T-helper 9 cell (primary cell): ENCODE results near the gene PCDHB15.
"Not testable (repeated sequence)": the region's sequence is repeated elsewhere in the genome, so short reads cannot be mapped to it uniquely, and the experiment has no call there.

Experiments used
- DNase-seq: peaks from one replicate; pipeline ENCODE4 v3.0.0-alpha.2; 2020
- total RNA-seq, 2 donors: gene quantifications; one replicate each; lab custom pipeline; 2026; lab: John Stamatoyannopoulos, UW

Gene PCDHB15
- 0.07 to 0.24 reads per million in 2 donors for total RNA-seq

DNA sequence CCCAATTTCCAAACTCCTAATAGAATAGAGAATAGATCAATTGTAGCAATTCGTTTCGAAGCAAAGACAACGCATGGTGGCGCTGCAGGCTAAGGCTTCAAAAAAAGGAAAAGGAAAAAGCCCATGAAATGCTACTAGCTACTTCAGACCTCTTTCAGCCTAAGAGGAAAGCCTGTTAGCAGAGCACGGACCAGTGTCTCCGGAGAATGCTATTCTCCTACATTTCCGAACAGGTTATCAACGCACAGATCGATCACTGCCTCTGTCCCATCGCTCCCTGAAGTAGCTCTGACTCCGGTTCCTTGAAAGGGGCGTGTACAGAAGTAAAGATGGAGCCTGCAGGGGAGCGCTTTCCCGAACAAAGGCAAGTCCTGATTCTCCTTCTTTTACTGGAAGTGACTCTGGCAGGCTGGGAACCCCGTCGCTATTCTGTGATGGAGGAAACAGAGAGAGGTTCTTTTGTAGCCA, at the start of gene PCDHB15:
PCDHB15 (plus strand) TSS at position 146 of the 468 bp plus-strand sequence; CDS start at position 330, 184 bp downstream.
- no peak for DNase-seq

- DNase-seq = no peak
Measured at GRCh38 chr5:141196363-141196762, 48.8 kb upstream of the PCDHB15 start.

DNA sequence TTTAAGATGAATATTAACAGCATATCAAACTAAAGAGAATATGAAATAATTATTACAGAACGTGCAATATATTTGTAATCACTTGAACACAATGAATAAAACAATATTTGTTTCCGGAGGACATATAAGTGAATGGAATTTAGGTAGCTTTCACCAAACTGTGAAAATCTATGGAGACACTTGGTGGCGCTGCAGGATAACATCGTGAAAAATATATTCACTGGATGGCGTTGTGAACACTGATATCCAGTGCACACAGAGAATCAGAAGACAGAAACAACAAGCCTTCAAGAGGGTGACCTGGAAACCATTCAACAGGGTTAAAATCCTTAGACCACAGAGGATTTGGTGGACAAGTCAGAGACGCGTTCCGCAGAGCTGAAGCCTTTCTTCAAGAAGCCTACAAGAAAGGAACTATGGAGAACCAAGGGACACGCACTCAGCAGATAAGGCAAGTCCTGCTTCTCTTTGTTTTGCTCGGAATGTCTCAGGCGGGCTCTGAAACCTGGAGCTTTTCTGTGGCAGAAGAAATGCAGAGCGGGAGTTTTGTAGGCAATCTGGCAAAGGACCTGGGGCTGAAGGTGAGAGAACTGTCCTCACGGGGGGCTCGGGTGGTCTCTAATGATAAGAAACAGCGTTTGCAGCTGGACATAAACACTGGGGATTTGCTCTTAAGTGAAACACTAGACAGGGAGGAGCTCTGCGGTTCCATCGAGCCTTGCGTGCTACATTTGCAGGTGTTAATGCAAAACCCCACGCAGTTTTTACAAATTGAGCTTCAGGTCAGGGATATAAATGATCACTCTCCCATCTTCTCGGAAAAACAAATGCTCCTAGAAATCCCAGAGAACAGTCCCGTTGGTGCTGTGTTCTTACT, 45.6 kb upstream of the PCDHB15 start, which contains the start of gene PCDHB11:
PCDHB11 (plus strand) TSS at position 269 of the 877 bp plus-strand sequence; CDS start at position 417, 148 bp downstream.
- DNase-seq = no peak

DNA sequence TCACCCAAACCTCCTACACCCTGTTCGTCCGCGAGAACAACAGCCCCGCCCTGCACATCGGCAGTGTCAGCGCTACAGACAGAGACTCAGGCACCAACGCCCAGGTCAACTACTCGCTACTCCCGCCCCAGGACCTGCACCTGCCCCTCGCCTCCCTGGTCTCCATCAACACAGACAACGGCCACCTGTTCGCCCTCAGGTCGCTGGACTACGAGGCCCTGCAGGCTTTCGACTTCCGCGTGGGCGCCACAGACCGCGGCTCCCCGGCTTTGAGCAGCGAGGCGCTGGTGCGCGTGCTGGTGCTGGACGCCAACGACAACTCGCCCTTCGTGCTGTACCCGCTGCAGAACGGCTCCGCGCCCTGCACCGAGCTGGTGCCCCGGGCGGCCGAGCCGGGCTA, 44.1 kb upstream of the PCDHB15 start:
- DNase-seq = not testable (repeated sequence)

GRCh38 chr5:141201646-141202045, 43.5 kb upstream of the PCDHB15 start:
- DNase-seq = not testable (repeated sequence)

DNA sequence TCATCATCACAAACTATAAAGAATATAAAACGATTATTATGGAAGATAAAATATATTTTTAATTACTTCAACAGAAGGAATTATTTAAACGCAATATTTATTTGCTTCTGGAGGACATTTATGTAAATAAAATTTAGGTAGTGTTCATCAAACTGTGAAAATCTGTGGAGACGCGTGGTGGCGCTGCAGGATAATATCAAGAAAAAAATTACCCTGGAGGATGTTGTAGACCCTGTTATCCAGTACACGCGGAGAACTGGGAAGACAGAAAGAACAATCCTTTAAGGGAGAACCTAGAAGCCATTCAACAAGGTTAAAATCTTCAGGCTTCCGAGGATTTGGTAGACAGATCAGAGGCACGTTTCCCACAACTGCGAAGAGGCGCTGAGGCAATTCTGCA, 36.7 kb upstream of the PCDHB15 start, which contains the start of gene PCDHB12:
PCDHB12 (plus strand) TSS at position 242 of the 400 bp plus-strand sequence. CDS start 189 bp downstream, outside the sequence.
- DNase-seq = no peak

DNA sequence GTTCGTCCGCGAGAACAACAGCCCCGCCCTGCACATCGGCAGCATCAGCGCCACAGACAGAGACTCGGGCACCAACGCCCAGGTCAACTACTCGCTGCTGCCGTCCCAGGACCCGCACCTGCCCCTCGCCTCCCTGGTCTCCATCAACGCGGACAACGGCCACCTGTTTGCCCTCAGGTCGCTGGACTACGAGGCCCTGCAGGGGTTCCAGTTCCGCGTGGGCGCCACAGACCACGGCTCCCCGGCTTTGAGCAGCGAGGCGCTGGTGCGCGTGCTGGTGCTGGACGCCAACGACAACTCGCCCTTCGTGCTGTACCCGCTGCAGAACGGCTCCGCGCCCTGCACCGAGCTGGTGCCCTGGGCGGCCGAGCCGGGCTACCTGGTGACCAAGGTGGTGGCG, 34.9 kb upstream of the PCDHB15 start:
- not testable (repeated sequence) for DNase-seq

GRCh38 chr5:141210849-141211248, 34.3 kb upstream of the PCDHB15 start:
- not testable (repeated sequence) for DNase-seq

DNA sequence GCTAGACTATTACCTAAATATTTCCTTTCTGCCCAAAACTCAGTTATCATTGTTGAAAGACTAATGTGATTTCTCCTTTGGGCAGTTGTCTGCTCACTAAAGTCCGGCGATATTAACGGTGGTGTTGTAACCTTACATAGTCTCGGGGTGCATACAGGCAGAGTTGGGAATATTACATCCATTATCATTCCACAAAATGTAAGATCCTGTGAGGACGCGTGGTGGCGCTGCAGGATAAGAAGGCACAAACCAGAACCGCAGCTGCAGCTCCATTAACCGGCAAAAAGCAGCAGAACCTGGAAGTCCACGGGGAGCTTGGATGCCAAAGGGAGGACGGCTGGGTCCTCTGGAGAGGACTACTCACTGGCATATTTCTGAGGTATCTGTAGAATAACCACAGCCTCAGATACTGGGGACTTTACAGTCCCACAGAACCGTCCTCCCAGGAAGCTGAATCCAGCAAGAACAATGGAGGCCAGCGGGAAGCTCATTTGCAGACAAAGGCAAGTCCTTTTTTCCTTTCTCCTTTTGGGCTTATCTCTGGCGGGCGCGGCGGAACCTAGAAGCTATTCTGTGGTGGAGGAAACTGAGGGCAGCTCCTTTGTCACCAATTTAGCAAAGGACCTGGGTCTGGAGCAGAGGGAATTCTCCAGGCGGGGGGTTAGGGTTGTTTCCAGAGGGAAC, 31.4 kb upstream of the PCDHB15 start, which contains the start of gene PCDHB13:
PCDHB13 (plus strand) TSS at position 264 of the 684 bp plus-strand sequence; CDS start at position 469, 205 bp downstream.
- DNase-seq = peak; percentile 17

- not testable (repeated sequence) for DNase-seq
Measured at GRCh38 chr5:141214583-141214982, 30.6 kb upstream of the PCDHB15 start.

DNA sequence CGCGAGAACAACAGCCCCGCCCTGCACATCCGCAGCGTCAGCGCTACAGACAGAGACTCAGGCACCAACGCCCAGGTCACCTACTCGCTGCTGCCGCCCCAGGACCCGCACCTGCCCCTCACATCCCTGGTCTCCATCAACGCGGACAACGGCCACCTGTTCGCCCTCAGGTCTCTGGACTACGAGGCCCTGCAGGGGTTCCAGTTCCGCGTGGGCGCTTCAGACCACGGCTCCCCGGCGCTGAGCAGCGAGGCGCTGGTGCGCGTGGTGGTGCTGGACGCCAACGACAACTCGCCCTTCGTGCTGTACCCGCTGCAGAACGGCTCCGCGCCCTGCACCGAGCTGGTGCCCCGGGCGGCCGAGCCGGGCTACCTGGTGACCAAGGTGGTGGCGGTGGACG, 29.7 kb upstream of the PCDHB15 start:
- DNase-seq = not testable (repeated sequence)

DNA sequence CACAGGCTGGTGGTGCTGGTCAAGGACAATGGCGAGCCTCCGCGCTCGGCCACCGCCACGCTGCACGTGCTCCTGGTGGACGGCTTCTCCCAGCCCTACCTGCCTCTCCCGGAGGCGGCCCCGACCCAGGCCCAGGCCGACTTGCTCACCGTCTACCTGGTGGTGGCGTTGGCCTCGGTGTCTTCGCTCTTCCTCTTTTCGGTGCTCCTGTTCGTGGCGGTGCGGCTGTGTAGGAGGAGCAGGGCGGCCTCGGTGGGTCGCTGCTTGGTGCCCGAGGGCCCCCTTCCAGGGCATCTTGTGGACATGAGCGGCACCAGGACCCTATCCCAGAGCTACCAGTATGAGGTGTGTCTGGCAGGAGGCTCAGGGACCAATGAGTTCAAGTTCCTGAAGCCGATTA, 29.2 kb upstream of the PCDHB15 start:
- not testable (repeated sequence) for DNase-seq

DNA sequence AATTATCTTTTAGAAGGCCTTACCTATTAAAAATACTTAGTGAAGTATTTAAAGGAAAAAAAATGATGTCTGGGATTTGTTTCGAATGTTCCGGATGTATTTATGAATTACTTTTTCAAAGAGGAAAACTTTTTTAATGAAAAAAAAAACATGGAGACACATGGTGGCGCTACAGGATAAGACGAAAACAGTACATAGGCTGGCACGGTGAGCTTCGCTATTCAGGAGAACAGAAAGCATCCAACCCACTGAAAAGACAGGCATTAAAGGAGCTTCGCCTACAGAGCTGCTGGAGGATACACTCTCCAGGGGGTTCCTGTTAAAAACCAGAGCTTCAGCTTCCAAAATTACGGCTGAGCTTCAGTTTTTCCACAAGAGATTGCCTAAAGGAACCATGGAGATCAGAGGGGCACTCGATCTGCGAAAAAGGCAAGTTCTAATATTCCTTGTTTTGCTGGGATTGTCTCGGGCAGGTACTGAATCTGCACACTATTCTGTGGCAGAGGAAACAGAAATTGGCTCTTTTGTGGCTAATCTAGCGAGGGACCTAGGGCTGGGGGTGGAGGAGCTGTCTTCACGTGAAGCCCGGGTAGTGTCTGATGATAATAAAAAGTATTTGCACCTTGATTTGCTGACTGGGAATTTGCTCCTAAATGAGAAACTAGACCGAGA, 21.9 kb upstream of the PCDHB15 start, which contains the start of gene PCDHB14:
PCDHB14 (plus strand) TSS at position 232 of the 672 bp plus-strand sequence; CDS start at position 395, 163 bp downstream.
- DNase-seq = no peak

DNA sequence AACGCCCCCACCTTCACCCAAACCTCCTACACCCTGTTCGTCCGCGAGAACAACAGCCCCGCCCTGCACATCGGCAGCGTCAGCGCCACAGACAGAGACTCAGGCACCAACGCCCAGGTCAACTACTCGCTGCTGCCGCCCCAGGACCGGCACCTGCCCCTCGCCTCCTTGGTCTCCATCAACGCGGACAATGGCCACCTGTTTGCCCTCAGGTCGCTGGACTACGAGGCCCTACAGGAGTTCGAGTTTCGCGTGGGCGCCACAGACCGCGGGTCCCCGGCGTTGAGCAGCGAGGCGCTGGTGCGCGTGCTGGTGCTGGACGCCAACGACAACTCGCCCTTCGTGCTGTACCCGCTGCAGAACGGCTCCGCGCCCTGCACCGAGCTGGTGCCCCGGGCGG, 20.4 kb upstream of the PCDHB15 start:
- DNase-seq = not testable (repeated sequence)

DNA sequence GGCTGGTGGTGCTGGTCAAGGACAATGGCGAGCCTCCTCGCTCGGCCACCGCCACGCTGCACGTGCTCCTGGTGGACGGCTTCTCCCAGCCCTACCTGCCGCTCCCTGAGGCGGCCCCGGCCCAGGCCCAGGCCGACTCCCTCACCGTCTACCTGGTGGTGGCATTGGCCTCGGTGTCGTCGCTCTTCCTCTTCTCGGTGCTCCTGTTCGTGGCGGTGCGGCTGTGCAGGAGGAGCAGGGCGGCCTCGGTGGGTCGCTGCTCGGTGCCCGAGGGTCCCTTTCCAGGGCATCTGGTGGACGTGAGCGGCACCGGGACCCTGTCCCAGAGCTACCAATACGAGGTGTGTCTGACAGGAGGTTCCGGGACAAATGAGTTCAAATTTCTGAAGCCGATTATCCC, 19.8 kb upstream of the PCDHB15 start:
- not testable (repeated sequence) for DNase-seq

DNA sequence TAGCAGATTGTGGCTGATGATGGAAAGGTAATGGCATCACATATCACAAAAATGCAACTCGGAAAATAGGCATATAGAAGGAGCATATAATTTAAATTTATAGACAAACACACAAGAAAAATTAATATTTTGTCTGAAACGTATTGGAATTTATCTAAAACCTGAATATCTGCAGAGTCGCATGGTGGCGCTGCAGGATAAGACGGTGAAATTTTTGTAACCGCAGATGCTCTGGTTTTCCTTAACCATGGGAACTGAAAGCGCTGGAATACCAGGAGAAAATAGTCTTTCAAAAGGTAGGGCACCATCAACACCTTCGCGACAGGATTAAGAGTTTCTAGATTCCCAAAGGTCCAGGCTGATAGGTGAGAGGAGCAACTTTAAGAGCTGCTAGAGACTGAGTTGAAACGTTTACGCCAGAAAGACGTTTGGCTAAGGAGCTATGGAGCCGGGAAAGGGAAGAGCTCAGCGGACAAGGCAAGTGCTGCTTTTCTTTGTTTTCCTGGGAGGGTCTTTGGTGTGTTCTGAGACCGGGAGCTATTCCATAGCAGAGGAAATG, 11.0 kb upstream of the PCDHB15 start:
- DNase-seq = no peak

GRCh38 chr5:141235922-141236321, 9.3 kb upstream of the PCDHB15 start:
- not testable (repeated sequence) for DNase-seq

- DNase-seq = no peak
Measured at GRCh38 chr5:141236516-141237313, 8.5 kb upstream of the PCDHB15 start.

- DNase-seq = no peak
Measured at GRCh38 chr5:141241496-141241895, 3.7 kb upstream of the PCDHB15 start.

DNA sequence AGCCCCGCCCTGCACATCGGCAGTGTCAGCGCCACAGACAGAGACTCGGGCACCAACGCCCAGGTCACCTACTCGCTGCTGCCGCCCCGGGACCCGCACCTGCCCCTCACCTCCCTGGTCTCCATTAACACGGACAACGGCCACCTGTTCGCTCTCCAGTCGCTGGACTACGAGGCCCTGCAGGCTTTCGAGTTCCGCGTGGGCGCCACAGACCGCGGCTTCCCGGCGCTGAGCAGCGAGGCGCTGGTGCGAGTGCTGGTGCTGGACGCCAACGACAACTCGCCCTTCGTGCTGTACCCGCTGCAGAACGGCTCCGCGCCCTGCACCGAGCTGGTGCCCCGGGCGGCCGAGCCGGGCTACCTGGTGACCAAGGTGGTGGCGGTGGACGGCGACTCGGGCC, 1.8 kb downstream of the PCDHB15 start:
- DNase-seq = not testable (repeated sequence)

DNA sequence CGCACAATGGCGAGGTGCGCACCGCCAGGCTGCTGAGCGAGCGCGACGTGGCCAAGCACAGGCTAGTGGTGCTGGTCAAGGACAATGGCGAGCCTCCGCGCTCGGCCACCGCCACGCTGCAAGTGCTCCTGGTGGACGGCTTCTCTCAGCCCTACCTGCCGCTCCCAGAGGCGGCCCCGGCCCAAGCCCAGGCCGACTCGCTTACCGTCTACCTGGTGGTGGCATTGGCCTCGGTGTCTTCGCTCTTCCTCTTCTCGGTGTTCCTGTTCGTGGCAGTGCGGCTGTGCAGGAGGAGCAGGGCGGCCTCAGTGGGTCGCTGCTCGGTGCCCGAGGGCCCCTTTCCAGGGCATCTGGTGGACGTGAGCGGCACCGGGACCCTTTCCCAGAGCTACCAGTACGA, 2.2 kb downstream of the PCDHB15 start:
- not testable (repeated sequence) for DNase-seq
